ENCODE results near the gene C18orf32.

C18orf32 gene

GRCh38 chr18:49431165-49431962 lies 55.7 kb downstream of the C18orf32 start:
- no peak for TF ChIP-seq POLR2AphosphoS5 (IDR thresholded peaks at IDR 0.05; ENCODE audit: low read depth, low read length)
- TF ChIP-seq SIN3A (IDR thresholded peaks at IDR 0.05; ENCODE audit: borderline replicate concordance, insufficient read depth, low read length), result no peak
- TF ChIP-seq REST (IDR thresholded peaks at IDR 0.05; ENCODE audit: insufficient read depth in 1 of 2, low read depth in 2 of 2, low read length in 2 of 2), result no peak
- TF ChIP-seq TAF1 (IDR thresholded peaks at IDR 0.05; ENCODE audit: borderline replicate concordance, insufficient read depth, low read length), result no peak
- TF ChIP-seq FOXP2 (optimal IDR thresholded peaks at IDR 0.05; ENCODE audit: borderline replicate concordance, extremely low read depth, extremely low read length, insufficient read depth), result no peak

Measured in PFSK-1 (cell line).